Activated gamma-delta T cell treated with Interleukin-2 at 50 U/mL for 16 hours (primary cell): ENCODE data around the gene OR6B1.

Experiments used
- DNase-seq: peaks from one replicate; pipeline ENCODE4 v3.0.0-alpha.2; 2020

Gene OR6B1

GRCh38 chr7:144000020-144000419 is at the start of gene OR6B1:
Gene OR6B1, plus strand, starts transcription at chr7:144000320. Its CDS starts 3,677 bp downstream, at chr7:144003997.
- no peak for DNase-seq

GRCh38 chr7:143953421-143953820 is 46.7 kb upstream of the OR6B1 start:
- DNase-seq: no peak

GRCh38 chr7:143954135-143954534 is 46.0 kb upstream of the OR6B1 start:
- DNase-seq: no peak

GRCh38 chr7:143954544-143954943 is 45.6 kb upstream of the OR6B1 start, which contains the start of gene OR2F1:
Gene OR2F1, plus strand, starts transcription at chr7:143954844. Its CDS starts 5,127 bp downstream, at chr7:143959971.
- no peak for DNase-seq

- DNase-seq: no peak
These were observed 41.3 kb upstream of the OR6B1 start for GRCh38 chr7:143958781-143959180.

- DNase-seq: no peak
These were observed 39.1 kb upstream of the OR6B1 start for GRCh38 chr7:143960813-143961610.

- DNase-seq: no peak
These were observed 34.8 kb upstream of the OR6B1 start for GRCh38 chr7:143965280-143965679.

- no peak for DNase-seq
These were observed 32.7 kb upstream of the OR6B1 start for GRCh38 chr7:143967398-143967797.

GRCh38 chr7:143973870-143974416 is 26.2 kb upstream of the OR6B1 start:
- DNase-seq: no peak

- no peak for DNase-seq
These were observed 25.7 kb upstream of the OR6B1 start for GRCh38 chr7:143974459-143974858.

GRCh38 chr7:143975617-143976016 is 24.5 kb upstream of the OR6B1 start:
- DNase-seq: no peak

- DNase-seq: no peak
These were observed 21.5 kb upstream of the OR6B1 start for GRCh38 chr7:143978585-143978984.

- no peak for DNase-seq
These were observed 20.8 kb upstream of the OR6B1 start for GRCh38 chr7:143979359-143979758.

- DNase-seq: no peak
These were observed 20.1 kb upstream of the OR6B1 start for GRCh38 chr7:143979998-143980397.

GRCh38 chr7:143980746-143981510 is 19.2 kb upstream of the OR6B1 start:
- DNase-seq: no peak

GRCh38 chr7:143983960-143984359 is 16.2 kb upstream of the OR6B1 start:
- no peak for DNase-seq

- DNase-seq: no peak
These were observed 12.6 kb upstream of the OR6B1 start for GRCh38 chr7:143987513-143987912.

GRCh38 chr7:143988976-143989745 is 11.0 kb upstream of the OR6B1 start:
- no peak for DNase-seq

- no peak for DNase-seq
These were observed 7.5 kb upstream of the OR6B1 start for GRCh38 chr7:143992670-143993069.

GRCh38 chr7:143993924-143994323 is 6.2 kb upstream of the OR6B1 start:
- DNase-seq: no peak

GRCh38 chr7:144001543-144001942 is 1.4 kb downstream of the OR6B1 start:
- DNase-seq: no peak

GRCh38 chr7:144004703-144005102 is 4.6 kb downstream of the OR6B1 start:
- DNase-seq: no peak
